HG02588 (cell line): ENCODE results near the gene ADAM23.
A peak's percentile ranks its signal among the peaks of the same experiment; 100 is the strongest.

ENCODE experiments used
- ATAC-seq: cut with Tn5 transposase; IDR thresholded peaks from one replicate; pipeline ENCODE4 v1.9.1; 2021; ENCODE audit warnings: mild to moderate bottlenecking, moderate library complexity; ENCODE audit not compliant: unreplicated experiment

The ADAM23 gene

GRCh38 chr2:206438196-206438724 lies 5.1 kb upstream of the ADAM23 start:
- ATAC-seq = no peak

- ATAC-seq = no peak
These were observed 879 bp upstream of the ADAM23 start for GRCh38 chr2:206442474-206442832.

GRCh38 chr2:206443735-206444527 lies 599 bp downstream of the ADAM23 start:
- peak; percentile 64 for ATAC-seq

GRCh38 chr2:206445948-206446347 lies 2.6 kb downstream of the ADAM23 start:
- no peak for ATAC-seq

- ATAC-seq = peak; percentile 56
These were observed 8.9 kb downstream of the ADAM23 start for GRCh38 chr2:206452242-206452641.

- no peak for ATAC-seq
These were observed 9.4 kb downstream of the ADAM23 start for GRCh38 chr2:206452750-206453149.

GRCh38 chr2:206456078-206456754 lies 12.9 kb downstream of the ADAM23 start:
- ATAC-seq = no peak

- peak; percentile 88 for ATAC-seq
These were observed 13.9 kb downstream of the ADAM23 start for GRCh38 chr2:206457188-206457634.

GRCh38 chr2:206462240-206462854 lies 19.0 kb downstream of the ADAM23 start:
- ATAC-seq = no peak

- no peak for ATAC-seq
These were observed 20.4 kb downstream of the ADAM23 start for GRCh38 chr2:206463685-206464084.

- no peak for ATAC-seq
These were observed 21.3 kb downstream of the ADAM23 start for GRCh38 chr2:206464597-206464996.

GRCh38 chr2:206471524-206472062 lies 28.3 kb downstream of the ADAM23 start:
- ATAC-seq = no peak

GRCh38 chr2:206472094-206472493 lies 28.8 kb downstream of the ADAM23 start:
- no peak for ATAC-seq

- ATAC-seq = no peak
These were observed 30.8 kb downstream of the ADAM23 start for GRCh38 chr2:206474099-206474498.

- ATAC-seq = no peak
These were observed 34.0 kb downstream of the ADAM23 start for GRCh38 chr2:206477296-206477695.

- ATAC-seq = no peak
These were observed 35.0 kb downstream of the ADAM23 start for GRCh38 chr2:206478340-206478739.

GRCh38 chr2:206480161-206480560 lies 36.8 kb downstream of the ADAM23 start:
- no peak for ATAC-seq

- ATAC-seq = no peak
These were observed 37.3 kb downstream of the ADAM23 start for GRCh38 chr2:206480620-206481019.

- no peak for ATAC-seq
These were observed 37.7 kb downstream of the ADAM23 start for GRCh38 chr2:206481056-206481455.

- no peak for ATAC-seq
These were observed 38.8 kb downstream of the ADAM23 start for GRCh38 chr2:206482123-206482522.

GRCh38 chr2:206482633-206483032 lies 39.3 kb downstream of the ADAM23 start:
- no peak for ATAC-seq
